Sigmoid colon (tissue), 4 donors: ENCODE results near the gene FOXN4.

Experiments
- POLR2A ChIP-seq, 2 donors: fragments of 450-650 bp; IDR thresholded peaks; one replicate each; pipeline ENCODE4 v1.6.1; 2016; ENCODE audit warnings: antibody characterized with exemption in 2 of 2, mild to moderate bottlenecking in 2 of 2, moderate library complexity in 2 of 2
- POLR2AphosphoS5 ChIP-seq, 4 donors: sonication (generic); formaldehyde crosslinking; IDR thresholded peaks; one replicate each; pipeline ENCODE4 v1.6.1; 2017; ENCODE audit warnings: antibody characterized with exemption in 4 of 4
- TF ChIP-seq, protein P1 (sequence below), 4 experiments: fragments of 450-650 bp in 3 of 4; fragments of 200-600 bp in 1 of 4; IDR thresholded peaks; one replicate each; pipeline ENCODE4 v1.5.1; 2016 to 2019; ENCODE audit warnings: antibody characterized with exemption in 4 of 4, mild to moderate bottlenecking in 3 of 4, moderate library complexity in 2 of 4

DNA sequence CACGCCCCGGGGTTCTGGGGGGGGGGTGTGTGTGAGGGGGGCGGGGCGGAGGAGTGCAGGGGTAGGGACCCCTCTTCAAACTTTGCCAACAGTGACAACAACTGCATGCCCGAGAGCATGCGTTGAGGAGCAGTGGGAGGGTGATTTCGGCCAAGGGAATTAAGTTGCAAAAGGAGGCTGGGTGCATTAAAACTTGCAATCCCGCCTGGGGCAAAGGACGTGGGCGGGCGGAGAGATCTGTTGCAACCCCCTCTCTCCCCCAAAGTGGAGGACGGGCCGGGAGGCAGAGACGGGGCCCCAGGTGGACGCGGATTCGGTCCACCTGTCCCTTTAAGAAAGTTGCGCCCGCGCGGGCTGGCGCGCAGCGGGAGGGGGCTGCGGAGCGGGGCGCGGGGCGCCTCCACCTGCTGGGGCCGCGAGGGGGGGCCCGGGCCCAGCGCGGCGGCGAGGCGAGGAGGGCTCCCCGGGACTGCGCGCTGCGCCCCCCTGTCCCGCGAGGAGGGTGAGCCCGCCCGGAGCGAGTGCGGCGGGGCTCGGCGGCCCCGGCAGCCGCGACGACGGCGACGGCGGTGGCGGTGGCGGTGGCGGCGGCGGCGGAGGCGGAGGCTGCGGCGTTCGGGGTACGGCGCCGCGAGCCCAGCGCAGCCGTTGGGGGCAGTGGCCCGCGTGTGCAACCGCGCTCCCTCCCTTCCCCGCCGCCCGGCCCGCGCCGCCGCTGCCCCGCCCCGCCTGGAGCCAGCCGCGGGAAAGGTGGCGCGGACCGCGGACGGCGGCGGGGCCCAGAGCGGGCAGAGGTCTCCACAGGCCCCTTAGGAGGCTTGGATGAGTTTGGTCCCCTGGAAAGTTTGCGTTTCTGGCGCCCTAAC, 530 bp upstream of the FOXN4 start:
- TF ChIP-seq, protein P1, sequence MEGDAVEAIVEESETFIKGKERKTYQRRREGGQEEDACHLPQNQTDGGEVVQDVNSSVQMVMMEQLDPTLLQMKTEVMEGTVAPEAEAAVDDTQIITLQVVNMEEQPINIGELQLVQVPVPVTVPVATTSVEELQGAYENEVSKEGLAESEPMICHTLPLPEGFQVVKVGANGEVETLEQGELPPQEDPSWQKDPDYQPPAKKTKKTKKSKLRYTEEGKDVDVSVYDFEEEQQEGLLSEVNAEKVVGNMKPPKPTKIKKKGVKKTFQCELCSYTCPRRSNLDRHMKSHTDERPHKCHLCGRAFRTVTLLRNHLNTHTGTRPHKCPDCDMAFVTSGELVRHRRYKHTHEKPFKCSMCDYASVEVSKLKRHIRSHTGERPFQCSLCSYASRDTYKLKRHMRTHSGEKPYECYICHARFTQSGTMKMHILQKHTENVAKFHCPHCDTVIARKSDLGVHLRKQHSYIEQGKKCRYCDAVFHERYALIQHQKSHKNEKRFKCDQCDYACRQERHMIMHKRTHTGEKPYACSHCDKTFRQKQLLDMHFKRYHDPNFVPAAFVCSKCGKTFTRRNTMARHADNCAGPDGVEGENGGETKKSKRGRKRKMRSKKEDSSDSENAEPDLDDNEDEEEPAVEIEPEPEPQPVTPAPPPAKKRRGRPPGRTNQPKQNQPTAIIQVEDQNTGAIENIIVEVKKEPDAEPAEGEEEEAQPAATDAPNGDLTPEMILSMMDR (IDR thresholded peaks at IDR 0.05), result no peak
- TF ChIP-seq POLR2AphosphoS5 (IDR thresholded peaks at IDR 0.05), result no peak
- TF ChIP-seq POLR2A (IDR thresholded peaks at IDR 0.05), result no peak
